ENCODE results near the gene B4GALNT1.
A peak's percentile ranks its signal among the peaks of the same experiment; 100 is the strongest.
"Not testable (repeated sequence)": the region's sequence is repeated elsewhere in the genome, so short reads cannot be mapped to it uniquely, and the experiment has no call there.

Gene B4GALNT1

GRCh38 chr12:57636731-57637130 is 3.7 kb upstream of the B4GALNT1 start:
- DNase-seq, result not testable (repeated sequence)

- DNase-seq, result peak; percentile 69
Measured at GRCh38 chr12:57632073-57632957, 686 bp downstream of the B4GALNT1 start.

- DNase-seq, result no peak
Measured at GRCh38 chr12:57631566-57632072, 1.4 kb downstream of the B4GALNT1 start.

GRCh38 chr12:57630891-57631433 is 2.0 kb downstream of the B4GALNT1 start:
- DNase-seq, result no peak

- DNase-seq, result no peak
Measured at GRCh38 chr12:57629897-57630471, 3.0 kb downstream of the B4GALNT1 start.

GRCh38 chr12:57628280-57629191 is 4.5 kb downstream of the B4GALNT1 start:
- no peak for DNase-seq

GRCh38 chr12:57627501-57628279 is 5.3 kb downstream of the B4GALNT1 start:
- DNase-seq, result no peak

GRCh38 chr12:57626921-57627445 is 6.0 kb downstream of the B4GALNT1 start:
- no peak for DNase-seq

GRCh38 chr12:57626111-57626920 is 6.7 kb downstream of the B4GALNT1 start:
- DNase-seq, result no peak

GRCh38 chr12:57625261-57626032 is 7.6 kb downstream of the B4GALNT1 start:
- no peak for DNase-seq

GRCh38 chr12:57624441-57625220 is 8.4 kb downstream of the B4GALNT1 start:
- DNase-seq, result no peak

GRCh38 chr12:57623811-57624390 is 9.1 kb downstream of the B4GALNT1 start:
- DNase-seq, result no peak

- no peak for DNase-seq
Measured at GRCh38 chr12:57623385-57623784, 9.6 kb downstream of the B4GALNT1 start.

GRCh38 chr12:57622293-57623245 is 10.4 kb downstream of the B4GALNT1 start:
- no peak for DNase-seq

- DNase-seq, result peak; percentile 84
Measured at GRCh38 chr12:57621497-57622292, 11.3 kb downstream of the B4GALNT1 start.

GRCh38 chr12:57620936-57621496 is 12.0 kb downstream of the B4GALNT1 start:
- no peak for DNase-seq

Data from activated effector memory CD4-positive, alpha-beta T cell treated with anti-CD3 and anti-CD28 coated beads, Interleukin-2, amount 50 U/mL, for 16 hours (primary cell).